ENCODE results near the gene RNF5. TPM values are rescaled to one million over a fixed set of nuclear protein-coding genes. Genes with fewer than 3 reads are reported as not detected.

Gene RNF5
- polyA plus RNA-seq, 1 of the 3 experiments (the other 2 are of a cell fraction) = 110 TPM

GRCh38 chr6:32168807-32169591, 9.2 kb upstream of the RNF5 start:
- ChIA-PET POLR2A (interaction anchor here (1.0 kb wide), 1 partner anchor 58 kb away, joined by 3 read pairs; no protein-coding TSS in a partner anchor), CTCF (interaction anchor here (1.2 to 1.3 kb wide), 2 partner anchors 22 to 39 kb away, joined by 3 to 5 read pairs; partner anchors contain the start of gene PBX2)
- TF ChIP-seq POLR2AphosphoS5 (IDR thresholded peaks at IDR 0.05; ENCODE audit: low read depth, low read length) (0 out of 2 replicates have a peak, but pooled peaks have one; percentile 13), RAD21 (IDR thresholded peaks at IDR 0.05; ENCODE audit: low read length) (no peak)
- no peak overlapping the region for H3K9ac ChIP-seq
- no peak for DNase-seq
- no peak overlapping the region for H2AFZ ChIP-seq (ENCODE audit: low read depth)
- no peaks in the 10 kb centered on the region for H3K9me2 ChIP-seq
- 93% methylated on average over 7 of the region's 11 CpGs for WGBS (ENCODE audit: low lambda C conversion rate)
- H3K9me3 ChIP-seq = no peaks in the 10 kb centered on the region
- peaks cover 24% of the 10 kb centered on the region for H3K79me2 ChIP-seq (ENCODE audit: insufficient read depth)
- H4K20me1 ChIP-seq (ENCODE audit: insufficient read depth) = no peaks in the 10 kb centered on the region
- H3K27ac ChIP-seq (ENCODE audit: low read depth in 2 of 2, low read length in 1 of 2) = no peak overlapping the region
- H3K4me2 ChIP-seq = no peak overlapping the region
- no peak overlapping the region for H3K4me3 ChIP-seq (ENCODE audit: low read depth in 2 of 2, low read length in 1 of 2)
- H3K4me1 ChIP-seq (ENCODE audit: control insufficient read depth in 1 of 2, insufficient read depth in 2 of 2, low read depth in 1 of 2, low read length in 1 of 2) = peaks cover 0 to 6% of the 10 kb centered on the region in 2 experiments; a peak in 1 of 4 replicates
- peaks cover 5 to 36% of the 10 kb centered on the region in 2 experiments for H3K36me3 ChIP-seq (replicated peaks in 1 of 2; ENCODE audit: control insufficient read depth in 1 of 2, insufficient read depth in 2 of 2, low read length in 1 of 2)
- peaks cover 8% of the 10 kb centered on the region for H3F3A ChIP-seq (replicated peaks; ENCODE audit: insufficient read depth)
- H3K27me3 ChIP-seq (ENCODE audit: insufficient read depth) = no peaks in the 10 kb centered on the region

DNA sequence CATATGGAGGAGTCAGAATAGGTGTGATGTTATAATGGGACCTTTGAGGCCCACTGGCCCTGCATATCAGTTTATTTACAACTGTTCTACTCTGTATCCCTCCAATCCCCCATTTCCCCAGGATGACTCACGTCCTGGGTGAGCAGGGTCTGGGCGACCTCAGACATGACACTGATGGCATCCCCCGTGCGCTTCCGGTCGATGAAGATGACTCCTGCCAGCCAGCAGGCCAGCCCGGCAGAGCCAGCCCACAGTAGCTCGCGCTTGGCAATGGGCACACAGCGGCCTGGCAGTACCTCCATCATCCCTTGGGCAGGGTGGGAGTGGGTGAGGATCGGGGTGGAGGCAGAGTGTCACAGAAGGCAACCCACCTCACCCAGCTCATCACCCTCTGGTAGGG, 7.9 kb upstream of the RNF5 start:
- H3K4me1 ChIP-seq (ENCODE audit: control insufficient read depth in 1 of 2, insufficient read depth in 2 of 2, low read depth in 1 of 2, low read length in 1 of 2) = peaks cover 0 to 16% of the 10 kb centered on the region in 2 experiments; a peak in 3 of 4 replicates
- no peak for DNase-seq
- H2AFZ ChIP-seq (ENCODE audit: low read depth) = no peak overlapping the region
- no peak overlapping the region for H3K4me2 ChIP-seq
- ChIA-PET CTCF (interaction anchor here (1.6 kb wide), 1 partner anchor 51 kb away, joined by 5 read pairs; no protein-coding TSS in a partner anchor), POLR2A (interaction anchor here (1.0 to 1.9 kb wide), 2 partner anchors 9 to 59 kb away, joined by 3 to 4 read pairs; no protein-coding TSS in a partner anchor)
- H3K27ac ChIP-seq (ENCODE audit: low read depth in 2 of 2, low read length in 1 of 2) = no peak overlapping the region
- H3K27me3 ChIP-seq (ENCODE audit: insufficient read depth) = no peaks in the 10 kb centered on the region
- no peak overlapping the region for H3K9ac ChIP-seq
- H3K4me3 ChIP-seq (ENCODE audit: low read depth in 2 of 2, low read length in 1 of 2) = no peak overlapping the region
- WGBS (ENCODE audit: low lambda C conversion rate) = 84% methylated on average over 7 of the region's 11 CpGs
- peaks cover 37% of the 10 kb centered on the region for H3K79me2 ChIP-seq (ENCODE audit: insufficient read depth)
- no peaks in the 10 kb centered on the region for H4K20me1 ChIP-seq (ENCODE audit: insufficient read depth)
- peaks cover 0 to 36% of the 10 kb centered on the region in 2 experiments for H3K36me3 ChIP-seq (replicated peaks in 1 of 2; ENCODE audit: control insufficient read depth in 1 of 2, insufficient read depth in 2 of 2, low read length in 1 of 2)
- no peaks in the 10 kb centered on the region for H3K9me2 ChIP-seq
- TF ChIP-seq ELF1 (IDR thresholded peaks at IDR 0.05) (no peak), YY1 (IDR thresholded peaks at IDR 0.05; ENCODE audit: low read depth) (no peak), GABPA (IDR thresholded peaks at IDR 0.05; ENCODE audit: low read depth) (no peak), CHD2 (IDR thresholded peaks at IDR 0.05; ENCODE audit: low read length, partially characterized antibody) (no peak), MAX (IDR thresholded peaks at IDR 0.05; ENCODE audit: low read depth) (no peak), TCF12 (IDR thresholded peaks at IDR 0.05) (no peak), RCOR1 (IDR thresholded peaks at IDR 0.05; ENCODE audit: low read length) (no peak), POLR2AphosphoS5 (IDR thresholded peaks at IDR 0.05; ENCODE audit: low read depth, low read length) (no peak), GATA2 (CRISPR knock-in tag; IDR thresholded peaks at IDR 0.05) (no peak), SMC3 (IDR thresholded peaks at IDR 0.05; ENCODE audit: low read depth, low read length) (no peak), MXI1 (IDR thresholded peaks at IDR 0.05; ENCODE audit: low read depth, low read length) (no peak), EP300 (IDR thresholded peaks at IDR 0.05; ENCODE audit: borderline replicate concordance in 1 of 2, low read depth in 1 of 2, low read length in 1 of 2) (no peak), TEAD4 (IDR thresholded peaks at IDR 0.05; ENCODE audit: borderline replicate concordance, insufficient read depth) (no peak), SIN3A (IDR thresholded peaks at IDR 0.05; ENCODE audit: borderline replicate concordance, low read depth, low read length) (no peak), RXRA (IDR thresholded peaks at IDR 0.05; ENCODE audit: borderline replicate concordance, low read depth) (no peak)
- TF ChIP-seq, protein P1, sequence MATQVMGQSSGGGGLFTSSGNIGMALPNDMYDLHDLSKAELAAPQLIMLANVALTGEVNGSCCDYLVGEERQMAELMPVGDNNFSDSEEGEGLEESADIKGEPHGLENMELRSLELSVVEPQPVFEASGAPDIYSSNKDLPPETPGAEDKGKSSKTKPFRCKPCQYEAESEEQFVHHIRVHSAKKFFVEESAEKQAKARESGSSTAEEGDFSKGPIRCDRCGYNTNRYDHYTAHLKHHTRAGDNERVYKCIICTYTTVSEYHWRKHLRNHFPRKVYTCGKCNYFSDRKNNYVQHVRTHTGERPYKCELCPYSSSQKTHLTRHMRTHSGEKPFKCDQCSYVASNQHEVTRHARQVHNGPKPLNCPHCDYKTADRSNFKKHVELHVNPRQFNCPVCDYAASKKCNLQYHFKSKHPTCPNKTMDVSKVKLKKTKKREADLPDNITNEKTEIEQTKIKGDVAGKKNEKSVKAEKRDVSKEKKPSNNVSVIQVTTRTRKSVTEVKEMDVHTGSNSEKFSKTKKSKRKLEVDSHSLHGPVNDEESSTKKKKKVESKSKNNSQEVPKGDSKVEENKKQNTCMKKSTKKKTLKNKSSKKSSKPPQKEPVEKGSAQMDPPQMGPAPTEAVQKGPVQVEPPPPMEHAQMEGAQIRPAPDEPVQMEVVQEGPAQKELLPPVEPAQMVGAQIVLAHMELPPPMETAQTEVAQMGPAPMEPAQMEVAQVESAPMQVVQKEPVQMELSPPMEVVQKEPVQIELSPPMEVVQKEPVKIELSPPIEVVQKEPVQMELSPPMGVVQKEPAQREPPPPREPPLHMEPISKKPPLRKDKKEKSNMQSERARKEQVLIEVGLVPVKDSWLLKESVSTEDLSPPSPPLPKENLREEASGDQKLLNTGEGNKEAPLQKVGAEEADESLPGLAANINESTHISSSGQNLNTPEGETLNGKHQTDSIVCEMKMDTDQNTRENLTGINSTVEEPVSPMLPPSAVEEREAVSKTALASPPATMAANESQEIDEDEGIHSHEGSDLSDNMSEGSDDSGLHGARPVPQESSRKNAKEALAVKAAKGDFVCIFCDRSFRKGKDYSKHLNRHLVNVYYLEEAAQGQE (IDR thresholded peaks at IDR 0.05; ENCODE audit: low read depth, low read length) = no peak
- TF ChIP-seq, protein P2, sequence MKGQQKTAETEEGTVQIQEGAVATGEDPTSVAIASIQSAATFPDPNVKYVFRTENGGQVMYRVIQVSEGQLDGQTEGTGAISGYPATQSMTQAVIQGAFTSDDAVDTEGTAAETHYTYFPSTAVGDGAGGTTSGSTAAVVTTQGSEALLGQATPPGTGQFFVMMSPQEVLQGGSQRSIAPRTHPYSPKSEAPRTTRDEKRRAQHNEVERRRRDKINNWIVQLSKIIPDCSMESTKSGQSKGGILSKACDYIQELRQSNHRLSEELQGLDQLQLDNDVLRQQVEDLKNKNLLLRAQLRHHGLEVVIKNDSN (IDR thresholded peaks at IDR 0.05; ENCODE audit: borderline replicate concordance, low read depth) = no peak
- TF ChIP-seq, protein P3, sequence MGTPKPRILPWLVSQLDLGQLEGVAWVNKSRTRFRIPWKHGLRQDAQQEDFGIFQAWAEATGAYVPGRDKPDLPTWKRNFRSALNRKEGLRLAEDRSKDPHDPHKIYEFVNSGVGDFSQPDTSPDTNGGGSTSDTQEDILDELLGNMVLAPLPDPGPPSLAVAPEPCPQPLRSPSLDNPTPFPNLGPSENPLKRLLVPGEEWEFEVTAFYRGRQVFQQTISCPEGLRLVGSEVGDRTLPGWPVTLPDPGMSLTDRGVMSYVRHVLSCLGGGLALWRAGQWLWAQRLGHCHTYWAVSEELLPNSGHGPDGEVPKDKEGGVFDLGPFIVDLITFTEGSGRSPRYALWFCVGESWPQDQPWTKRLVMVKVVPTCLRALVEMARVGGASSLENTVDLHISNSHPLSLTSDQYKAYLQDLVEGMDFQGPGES (IDR thresholded peaks at IDR 0.05; ENCODE audit: low read depth, low read length) = no peak
- TF ChIP-seq, protein P4, sequence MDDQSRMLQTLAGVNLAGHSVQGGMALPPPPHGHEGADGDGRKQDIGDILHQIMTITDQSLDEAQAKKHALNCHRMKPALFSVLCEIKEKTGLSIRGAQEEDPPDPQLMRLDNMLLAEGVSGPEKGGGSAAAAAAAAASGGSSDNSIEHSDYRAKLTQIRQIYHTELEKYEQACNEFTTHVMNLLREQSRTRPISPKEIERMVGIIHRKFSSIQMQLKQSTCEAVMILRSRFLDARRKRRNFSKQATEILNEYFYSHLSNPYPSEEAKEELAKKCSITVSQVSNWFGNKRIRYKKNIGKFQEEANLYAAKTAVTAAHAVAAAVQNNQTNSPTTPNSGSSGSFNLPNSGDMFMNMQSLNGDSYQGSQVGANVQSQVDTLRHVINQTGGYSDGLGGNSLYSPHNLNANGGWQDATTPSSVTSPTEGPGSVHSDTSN (IDR thresholded peaks at IDR 0.05) = no peak
- no peaks in the 10 kb centered on the region for H3K9me3 ChIP-seq
- H3F3A ChIP-seq (replicated peaks; ENCODE audit: insufficient read depth) = peaks cover 8% of the 10 kb centered on the region

All from SK-N-SH (cell line).